RPMI7951 (cell line): ENCODE data around the gene ZNF318. TPM values are rescaled to one million over a fixed set of nuclear protein-coding genes. Genes with fewer than 3 reads are reported as not detected.

Source experiments
- DNase-seq: peaks from one replicate; pipeline ENCODE4 v3.0.0-alpha.2; 2012; ENCODE audit warnings: low read depth
- total RNA-seq: library from RNA; depleted of rRNA; stranded (reverse); fragments of >200 nt; shearing (Covaris generic); gene quantifications from 2 replicates; pipeline ENCODE4 v1.2.3, GENCODE V29; 2014

Gene ZNF318
- total RNA-seq, 1 experiment from 2014 or later: 10.9 TPM

DNA sequence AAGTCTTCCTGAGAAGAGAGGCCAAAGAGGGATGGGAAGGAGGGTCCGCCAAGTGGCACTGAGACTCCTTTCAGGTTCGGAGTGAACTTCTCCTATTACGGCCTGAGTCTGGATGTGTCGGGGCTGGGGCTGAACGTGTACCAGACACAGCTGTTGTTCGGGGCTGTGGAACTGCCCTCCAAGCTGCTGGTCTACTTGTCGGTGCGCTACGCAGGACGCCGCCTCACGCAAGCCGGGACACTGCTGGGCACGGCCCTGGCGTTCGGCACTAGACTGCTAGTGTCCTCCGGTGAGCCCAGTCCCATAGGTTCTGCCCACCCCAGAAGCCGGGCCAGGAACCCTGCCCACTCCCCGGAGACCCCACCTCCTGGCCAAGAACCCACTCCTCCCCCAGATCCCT, 67.3 kb downstream of the ZNF318 start:
- no peak for DNase-seq

DNA sequence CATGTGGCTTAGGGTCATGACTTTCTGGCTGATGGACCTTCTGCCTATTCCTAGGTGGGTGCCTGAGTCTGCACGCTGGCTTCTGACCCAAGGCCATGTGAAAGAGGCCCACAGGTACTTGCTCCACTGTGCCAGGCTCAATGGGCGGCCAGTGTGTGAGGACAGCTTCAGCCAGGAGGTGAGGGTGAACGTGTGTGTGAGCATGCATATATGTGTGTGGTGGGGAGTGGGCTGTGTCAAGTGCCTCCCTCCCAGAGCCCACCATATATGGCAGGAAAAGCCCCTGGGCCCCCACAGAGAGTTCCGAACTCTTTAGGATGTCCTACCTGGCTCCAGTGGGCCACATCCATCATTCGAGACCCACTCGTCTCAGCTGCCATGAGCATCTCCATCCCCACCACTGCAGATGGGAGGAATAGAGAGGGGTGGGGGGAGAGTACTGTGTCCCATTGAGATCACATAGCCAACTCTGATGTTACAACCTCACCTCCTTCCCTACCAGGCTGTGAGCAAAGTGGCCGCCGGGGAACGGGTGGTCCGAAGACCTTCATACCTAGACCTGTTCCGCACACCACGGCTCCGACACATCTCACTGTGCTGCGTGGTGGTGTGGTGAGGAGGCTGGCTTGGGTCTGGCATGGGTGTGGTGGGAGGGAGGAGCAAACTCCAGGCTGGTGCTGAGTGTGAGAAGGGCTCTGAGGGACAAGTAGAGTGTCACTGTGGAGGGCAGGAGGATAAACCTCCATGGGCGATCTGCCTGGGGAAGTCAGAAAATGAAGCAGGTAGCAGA, 68.2 kb downstream of the ZNF318 start:
- DNase-seq: no peak

DNA sequence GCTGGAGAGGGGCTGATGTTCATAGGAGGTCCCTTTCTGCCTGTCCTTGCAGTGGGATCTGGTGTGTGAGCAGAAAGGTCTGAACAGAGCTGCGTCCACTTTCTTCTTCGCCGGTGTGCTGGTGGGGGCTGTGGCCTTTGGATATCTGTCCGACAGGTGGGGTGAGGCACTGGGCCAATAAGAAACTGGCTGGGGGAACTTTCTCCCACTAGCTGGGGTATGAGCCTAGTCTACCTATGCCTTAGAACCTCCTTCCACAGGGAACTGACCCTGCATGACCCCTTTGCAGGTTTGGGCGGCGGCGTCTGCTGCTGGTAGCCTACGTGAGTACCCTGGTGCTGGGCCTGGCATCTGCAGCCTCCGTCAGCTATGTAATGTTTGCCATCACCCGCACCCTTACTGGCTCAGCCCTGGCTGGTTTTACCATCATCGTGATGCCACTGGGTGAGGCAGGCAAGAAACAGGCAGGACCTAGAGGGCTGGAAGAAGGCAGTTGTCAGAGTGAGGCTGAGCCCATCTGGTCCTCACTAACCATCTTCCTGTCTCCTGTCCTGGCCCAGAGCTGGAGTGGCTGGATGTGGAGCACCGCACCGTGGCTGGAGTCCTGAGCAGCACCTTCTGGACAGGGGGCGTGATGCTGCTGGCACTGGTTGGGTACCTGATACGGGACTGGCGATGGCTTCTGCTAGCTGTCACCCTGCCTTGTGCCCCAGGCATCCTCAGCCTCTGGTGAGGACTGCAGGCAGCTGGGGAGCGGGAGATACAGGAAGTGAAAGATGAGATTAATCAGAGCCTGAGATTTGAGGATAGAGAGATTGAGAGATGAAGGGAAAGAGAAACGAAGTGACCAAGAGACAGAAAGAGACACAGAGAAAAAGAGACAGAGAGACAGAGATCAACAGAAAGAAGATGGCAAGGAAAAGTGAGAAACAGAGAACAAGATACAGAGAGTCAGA, 69.8 kb downstream of the ZNF318 start:
- no peak for DNase-seq

DNA sequence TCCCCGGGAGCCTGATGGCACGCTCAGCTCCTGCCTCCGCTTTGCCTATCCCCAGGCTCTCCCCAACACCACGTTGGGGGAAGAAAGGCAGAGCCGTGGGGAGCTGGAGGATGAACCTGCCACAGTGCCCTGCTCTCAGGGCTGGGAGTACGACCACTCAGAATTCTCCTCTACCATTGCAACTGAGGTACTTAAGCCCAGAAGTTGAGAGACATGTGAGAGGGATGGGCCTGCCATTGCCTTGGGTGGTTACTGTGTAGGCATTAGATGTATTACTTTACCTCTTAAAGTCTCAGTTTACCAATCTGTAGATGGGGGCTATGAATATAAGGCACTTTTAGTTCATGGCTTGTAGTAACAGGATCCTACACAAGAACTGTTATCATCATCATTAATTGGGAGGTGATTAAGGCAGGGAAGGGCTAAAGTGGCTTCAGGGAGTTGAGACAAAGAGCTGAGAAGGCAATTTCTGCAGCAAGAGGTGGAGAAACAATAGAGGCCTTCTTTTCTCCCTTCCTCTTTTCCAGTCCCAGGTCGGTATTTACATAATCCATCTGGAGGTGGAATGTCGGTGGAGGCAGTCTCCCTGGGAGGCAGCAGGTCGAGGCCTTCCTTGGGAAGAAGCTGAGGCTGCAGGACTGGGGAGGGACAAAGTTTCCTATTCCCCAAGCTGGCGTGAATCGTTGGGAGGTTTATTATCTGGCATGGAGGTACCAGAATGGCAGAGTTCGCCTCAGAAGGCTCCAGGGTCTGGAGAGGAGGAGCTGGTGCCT, 70.7 kb downstream of the ZNF318 start:
- DNase-seq: no peak

DNA sequence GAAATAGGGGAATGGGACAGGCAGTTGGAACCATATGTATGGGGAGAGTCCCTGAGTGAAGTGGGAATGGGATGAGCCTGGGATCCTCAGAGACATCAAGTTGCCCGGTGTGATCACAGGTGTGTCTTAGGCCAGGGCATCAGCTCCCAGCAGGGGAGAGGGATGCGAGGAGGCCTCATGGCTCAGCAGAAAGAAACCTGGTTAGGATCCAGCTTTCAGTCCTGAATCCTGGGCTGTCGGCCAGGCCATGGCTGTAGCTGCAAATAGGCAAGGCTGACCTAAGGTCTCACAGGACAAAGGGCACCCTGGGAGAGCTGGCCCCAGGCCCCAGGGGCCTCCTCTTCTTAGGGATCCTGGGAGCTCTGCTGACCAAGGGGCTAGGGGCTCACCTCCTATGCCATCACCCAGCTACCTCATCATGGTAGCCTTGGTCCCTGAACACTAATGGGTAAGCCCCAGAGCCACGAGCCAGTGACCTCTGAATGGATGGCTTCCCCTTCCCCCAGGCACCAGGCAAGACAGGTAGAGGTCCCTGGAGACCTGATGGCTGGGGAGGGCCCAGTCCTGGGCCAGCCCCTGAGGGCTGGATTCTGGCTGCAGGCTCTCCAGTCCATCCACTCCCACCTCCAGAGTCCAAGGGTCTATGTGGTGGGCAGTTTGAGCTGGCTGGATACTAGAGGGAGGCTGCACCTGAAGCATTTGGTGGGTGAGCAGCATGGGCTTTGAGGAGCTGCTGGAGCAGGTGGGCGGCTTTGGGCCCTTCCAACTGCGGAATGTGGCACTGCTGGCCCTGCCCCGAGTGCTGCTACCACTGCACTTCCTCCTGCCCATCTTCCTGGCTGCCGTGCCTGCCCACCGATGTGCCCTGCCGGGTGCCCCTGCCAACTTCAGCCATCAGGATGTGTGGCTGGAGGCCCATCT, 71.5 kb downstream of the ZNF318 start, which contains the start of gene SLC22A7:
Gene SLC22A7 (plus strand): TSS at position 617 of the 921 bp plus-strand sequence. CDS start 99 bp downstream, at position 716.
- DNase-seq: no peak

DNA sequence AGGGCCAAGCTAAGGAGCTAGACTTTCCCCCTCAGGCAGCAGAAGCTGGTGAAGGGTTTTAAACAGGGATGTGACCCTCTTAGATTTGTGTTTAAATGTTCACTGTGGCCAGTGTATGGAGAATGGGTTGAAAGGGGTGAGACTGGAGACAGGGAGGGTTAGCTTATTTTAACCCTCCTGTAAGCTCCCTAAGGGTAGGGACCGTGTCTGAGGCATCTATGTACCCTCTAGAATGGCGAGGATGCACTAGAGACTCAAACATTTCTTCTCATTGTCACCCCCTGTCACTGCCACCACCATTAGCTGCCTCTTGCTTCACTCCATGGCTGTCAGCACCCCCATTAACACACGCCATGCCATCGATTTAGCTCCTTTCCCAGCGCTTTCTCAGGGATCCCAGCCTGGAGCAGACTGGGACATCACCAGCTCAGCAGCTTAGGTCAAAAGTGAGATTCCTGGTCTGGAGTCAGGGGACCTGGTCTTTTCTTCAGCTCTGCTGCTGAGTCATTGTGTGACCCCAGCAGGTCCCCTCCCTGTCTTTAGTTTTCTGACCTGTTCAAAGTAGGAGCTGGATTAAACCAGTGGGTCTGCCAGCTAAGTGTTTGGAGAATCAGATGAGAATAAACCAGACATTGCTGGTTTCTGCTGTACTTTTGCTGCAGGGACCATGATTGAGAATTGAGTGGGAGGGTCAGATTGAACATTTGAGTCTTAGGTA, 72.5 kb downstream of the ZNF318 start:
- DNase-seq: no peak

DNA sequence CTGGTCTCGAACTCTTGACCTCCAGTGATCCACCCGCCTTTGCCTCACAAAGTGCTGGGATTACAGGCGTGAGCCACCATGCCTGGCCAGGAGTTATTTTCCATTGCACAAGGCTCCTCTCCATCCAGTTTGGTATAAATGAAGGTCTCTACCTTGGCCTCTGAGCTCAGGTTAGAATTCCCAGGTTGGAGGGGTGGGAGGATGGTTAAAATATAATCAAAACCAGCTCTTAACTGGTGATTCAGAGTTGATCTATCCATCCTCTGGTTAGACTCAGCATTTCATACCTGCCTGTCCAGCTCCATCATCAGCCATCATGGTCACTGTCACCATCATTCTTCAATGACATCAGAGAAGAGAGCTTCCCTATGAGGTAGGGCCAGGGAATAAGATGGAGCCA, 74.0 kb downstream of the ZNF318 start:
- DNase-seq: no peak

DNA sequence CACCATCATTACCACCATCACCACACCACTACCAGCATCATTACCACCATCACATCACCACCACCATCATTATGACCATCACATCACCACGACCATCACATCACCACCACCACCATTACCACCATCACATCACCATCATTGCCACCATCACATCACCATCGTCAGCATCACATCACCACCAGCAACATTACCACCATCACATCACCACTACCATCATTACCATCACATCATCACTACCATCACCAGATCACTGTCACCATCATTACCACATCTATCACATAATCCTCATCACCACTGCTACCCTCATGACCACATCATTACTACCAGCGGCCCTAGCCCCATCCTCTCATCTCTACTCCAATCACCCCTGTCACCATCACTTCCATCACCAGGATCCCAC, 74.9 kb downstream of the ZNF318 start:
- DNase-seq: no peak

DNA sequence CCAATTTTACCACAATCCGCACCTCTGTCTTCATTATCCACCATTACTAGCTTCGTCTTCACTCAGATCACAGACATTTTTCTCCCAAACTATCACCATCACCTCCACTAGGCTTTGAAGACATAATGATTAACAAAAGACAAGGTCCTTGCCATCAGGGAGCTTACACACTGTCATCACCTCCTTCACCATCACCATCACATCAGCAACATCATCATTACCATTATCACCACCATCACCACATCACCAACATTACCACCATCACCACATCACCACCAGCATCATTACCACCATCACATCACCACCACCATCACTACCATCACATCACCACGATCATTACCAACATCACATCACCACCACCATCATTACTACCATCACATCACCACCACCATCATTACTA, 75.7 kb downstream of the ZNF318 start:
- DNase-seq: no peak

DNA sequence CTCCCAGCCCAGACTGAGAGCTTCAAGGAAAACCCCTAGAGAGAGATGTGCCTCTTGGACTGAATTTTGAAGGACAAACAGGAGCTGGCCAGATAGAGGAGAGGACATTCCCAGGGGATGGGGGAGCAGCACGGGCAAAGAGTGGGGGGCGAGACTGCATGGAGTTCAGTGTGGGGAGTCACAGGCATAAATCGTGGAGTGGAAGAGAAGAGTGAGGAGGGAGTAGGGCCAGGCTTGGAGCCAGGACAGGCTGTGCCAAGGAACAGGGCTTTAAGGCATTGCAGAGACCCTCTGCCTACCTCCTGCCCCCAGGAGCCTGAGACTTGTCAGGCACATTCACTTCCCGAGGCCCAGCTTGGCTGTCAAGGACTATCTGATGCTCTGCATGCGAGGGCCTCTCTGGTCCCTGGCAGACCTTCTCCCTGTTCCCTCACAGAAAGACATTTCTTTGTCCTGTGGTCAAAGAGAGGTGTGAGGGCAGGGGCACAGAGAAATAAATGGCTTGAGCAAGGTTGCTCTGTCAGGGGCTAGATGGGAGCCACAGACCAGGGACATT, 76.6 kb downstream of the ZNF318 start:
- no peak for DNase-seq

DNA sequence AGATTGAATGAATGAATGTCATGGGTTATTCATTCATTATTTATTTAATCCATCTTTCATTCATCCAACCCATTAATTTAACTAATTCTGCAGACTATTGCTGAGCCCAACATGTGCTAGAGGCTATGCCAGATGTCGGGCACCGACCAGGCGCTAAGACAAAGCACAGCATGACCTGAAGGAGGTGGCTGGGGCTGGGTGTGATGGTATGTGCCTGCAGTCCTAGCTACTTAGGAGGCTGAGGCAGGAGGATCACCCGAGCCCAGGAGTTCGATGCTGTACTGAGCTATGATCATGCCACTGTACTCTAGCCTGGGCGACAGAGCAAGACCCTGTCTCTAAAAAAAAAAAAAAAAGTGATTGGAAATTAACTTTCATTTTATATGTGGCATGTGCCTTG, 77.1 kb downstream of the ZNF318 start:
- DNase-seq: no peak

DNA sequence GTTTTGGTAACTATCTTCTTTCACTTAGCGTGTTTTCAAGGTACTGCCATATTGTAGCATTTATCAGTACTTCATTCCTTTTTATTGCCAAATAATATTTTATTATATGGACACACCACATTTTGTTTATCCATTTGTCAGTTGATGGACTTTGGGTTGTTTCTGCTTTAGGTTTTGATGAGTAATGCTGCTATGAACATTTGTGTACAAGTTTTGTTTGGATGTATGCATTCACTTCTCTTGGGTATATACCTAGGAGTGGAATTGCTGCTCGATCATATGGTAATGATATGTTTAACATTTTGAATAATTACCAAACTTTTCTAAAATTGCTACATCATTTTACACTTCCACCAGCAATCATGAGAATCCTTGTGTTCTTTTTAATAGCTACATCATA, 77.7 kb downstream of the ZNF318 start:
- DNase-seq: no peak

DNA sequence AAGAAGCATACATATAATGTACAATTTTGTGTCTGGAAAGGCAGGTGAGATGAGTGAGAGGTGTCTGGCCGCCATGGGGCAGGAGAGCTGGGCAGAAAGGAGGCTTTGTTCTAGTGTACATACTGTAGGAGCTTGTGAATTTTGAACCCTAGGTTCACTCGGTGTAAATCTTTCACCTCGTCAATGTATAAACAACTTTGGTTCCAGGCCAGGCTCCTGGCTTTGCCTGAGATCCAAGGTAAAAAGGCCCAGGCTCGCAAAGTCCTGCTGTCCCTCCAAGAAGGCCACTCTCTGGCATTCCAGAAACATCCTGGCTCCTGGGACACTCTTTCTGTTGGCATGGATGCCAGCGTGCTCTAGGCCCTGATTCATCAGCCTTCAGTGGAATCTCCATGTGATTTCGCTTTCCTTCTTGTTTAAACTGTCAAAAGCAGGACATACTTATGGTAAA, 78.5 kb downstream of the ZNF318 start:
- DNase-seq: no peak

DNA sequence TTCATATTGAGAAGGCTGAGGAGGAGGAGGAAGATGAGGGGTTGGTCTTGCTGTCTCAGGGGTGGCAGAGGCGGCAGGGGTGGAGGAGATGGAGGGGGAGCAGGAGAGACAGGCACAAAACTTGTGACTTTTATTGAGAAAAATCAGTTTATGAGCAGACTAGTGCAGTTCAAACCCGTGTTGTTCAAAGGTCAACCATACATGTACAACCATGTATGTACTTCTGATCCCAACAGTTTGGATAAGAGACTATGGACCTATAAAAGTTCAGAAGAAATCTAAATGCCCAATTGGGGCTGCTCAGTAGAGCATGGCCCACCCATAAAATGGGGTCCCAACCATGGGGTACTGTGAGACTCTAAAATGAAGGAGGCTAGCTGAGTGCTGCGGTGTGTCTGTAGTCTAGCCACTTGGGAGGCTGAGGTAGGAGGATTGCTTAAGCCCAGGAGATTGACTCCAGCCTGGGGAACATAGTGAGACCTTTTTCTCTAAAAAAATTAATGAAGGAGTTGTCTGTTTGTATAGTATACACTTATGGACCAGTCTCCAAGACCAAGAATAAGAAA, 79.0 kb downstream of the ZNF318 start:
- no peak for DNase-seq

DNA sequence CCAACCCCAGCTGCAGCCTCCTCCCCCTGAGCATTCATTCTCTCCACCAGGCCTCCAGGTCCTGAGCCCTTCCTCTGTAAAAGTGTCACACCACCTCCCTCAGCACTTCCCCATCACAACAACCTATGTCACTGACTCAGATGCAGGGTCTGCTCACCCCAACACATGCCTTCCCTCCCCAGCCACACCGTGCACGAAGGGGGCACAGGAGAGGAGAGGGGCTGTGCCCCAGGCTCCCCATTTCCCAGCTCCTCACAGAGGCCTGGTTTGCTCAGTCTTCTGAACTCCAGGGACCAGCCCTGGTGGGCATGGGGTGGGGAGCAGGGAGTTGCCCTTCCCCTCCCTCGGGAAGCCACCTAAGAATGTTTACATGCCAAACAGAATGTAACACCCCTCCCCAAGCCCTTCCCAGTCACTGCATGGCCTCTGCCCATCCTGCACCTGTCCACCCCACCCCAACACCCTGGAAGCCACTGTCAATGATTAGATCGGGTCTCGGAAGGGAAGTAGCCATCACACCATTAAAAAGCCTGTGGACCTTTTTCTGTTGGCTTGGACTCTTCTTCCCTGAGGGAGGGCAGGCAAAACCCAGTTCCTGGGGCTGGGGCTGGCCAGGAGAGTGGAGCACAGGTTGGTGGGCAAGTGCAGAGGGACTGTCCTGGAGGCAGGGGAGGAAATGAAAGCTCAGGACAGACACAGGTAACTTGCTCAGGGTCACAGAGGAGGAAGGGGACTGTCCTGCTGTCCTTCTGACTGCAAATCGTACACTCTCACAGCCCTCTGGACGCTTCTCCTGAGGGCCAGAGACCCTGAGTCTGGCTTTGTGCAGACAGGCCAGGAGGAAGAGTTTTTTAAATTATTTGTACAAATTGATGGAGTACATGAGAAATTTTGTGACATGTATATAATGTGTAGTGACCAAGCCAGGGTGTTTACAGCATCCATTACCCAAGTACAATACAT, 81.4 kb downstream of the ZNF318 start:
- DNase-seq: no peak

DNA sequence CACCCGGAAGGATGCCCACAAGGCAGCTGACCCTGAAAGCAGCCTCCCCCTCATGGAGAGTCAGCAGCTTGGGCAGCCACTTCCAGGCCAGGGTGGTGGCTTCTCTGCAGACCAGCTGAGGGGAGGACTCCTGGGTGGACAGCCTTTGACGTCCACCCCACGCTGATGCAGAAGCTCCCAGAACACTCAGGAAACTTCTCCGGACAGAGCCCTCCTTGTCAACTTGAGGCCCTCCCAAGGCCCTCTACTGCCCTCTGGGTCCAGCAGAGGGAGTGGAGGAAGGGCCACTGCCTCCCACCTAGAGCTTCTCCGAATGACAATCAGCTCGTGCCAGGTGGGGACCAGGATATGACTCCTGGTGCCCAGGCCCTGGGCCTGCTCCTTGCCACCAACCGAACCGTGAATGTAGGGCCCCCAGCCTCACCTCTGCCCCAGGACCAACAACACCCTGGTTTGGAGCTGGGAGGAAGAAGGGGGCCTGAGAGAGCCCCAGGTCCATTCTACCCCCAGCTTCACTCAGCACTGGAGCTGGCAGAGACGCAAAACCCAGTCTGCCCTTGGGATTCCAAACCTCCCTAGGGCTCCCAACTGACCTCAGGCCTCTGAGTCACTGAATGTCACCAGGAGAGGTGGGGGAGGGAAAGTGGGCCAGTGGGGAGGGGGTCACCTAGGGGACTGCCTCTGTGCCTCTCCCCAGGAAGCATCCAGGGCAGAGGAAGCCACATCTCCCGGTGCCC, 82.3 kb downstream of the ZNF318 start:
- DNase-seq: no peak

DNA sequence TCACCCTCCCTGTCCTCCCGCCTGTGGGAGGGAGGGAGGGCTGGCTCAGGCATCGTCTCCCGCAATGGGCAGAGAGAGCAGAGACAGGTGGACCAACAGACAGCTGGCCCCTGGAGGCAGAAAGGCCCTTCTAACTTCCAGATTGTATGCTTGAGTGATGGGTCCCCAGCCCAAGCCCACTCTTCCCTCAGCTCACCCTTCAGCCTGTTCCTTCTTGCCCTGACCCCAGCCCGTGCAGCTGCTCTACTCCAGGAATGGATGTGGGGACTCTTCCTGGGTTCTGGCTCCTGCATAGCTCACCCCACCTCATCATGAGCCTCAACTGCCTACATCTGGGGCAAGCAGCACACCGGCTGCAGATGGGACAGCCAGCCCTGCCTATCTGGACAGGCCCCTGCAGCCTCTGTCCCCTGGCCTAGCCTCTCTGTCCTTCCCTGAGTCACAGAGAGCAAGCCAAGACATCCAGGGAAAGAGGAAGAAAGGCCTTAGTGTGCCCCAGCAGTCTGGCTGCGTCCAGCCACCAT, 82.9 kb downstream of the ZNF318 start:
- no peak for DNase-seq
